Colonic mucosa (tissue), 4 donors: ENCODE data around the gene NELFB. TPM values are rescaled to one million over a fixed set of nuclear protein-coding genes. Genes with fewer than 3 reads are reported as not detected.

ENCODE experiments used
- DNase-seq: peaks from one replicate; pipeline ENCODE4 v3.0.0-alpha.2; 2020
- H3K27ac ChIP-seq: fragments of 200-600 bp; one replicate; pipeline ENCODE4 v1.8.0; 2021
- H3K27me3 ChIP-seq: fragments of 200-600 bp; one replicate; pipeline ENCODE4 v1.8.0; 2021
- H3K36me3 ChIP-seq: fragments of 200-600 bp; one replicate; pipeline ENCODE4 v1.8.0; 2021
- H3K4me1 ChIP-seq: fragments of 200-600 bp; one replicate; pipeline ENCODE4 v1.8.0; 2021; ENCODE audit warnings: mild to moderate bottlenecking
- H3K4me3 ChIP-seq: fragments of 200-600 bp; one replicate; pipeline ENCODE4 v1.8.0; 2021
- H3K9ac ChIP-seq, 2 donors: one replicate each; pipeline ENCODE4 v1.7.0; 2013; ENCODE audit warnings: control low read depth in 2 of 2, low read depth in 2 of 2, low read length in 2 of 2
- H3K9me3 ChIP-seq: fragments of 200-600 bp; one replicate; pipeline ENCODE4 v1.8.0; 2021
- intact Hi-C: fragments of 100-400 bp; cut with DNase I; formaldehyde crosslinking; loops from one replicate; pipeline ENCODE4 v1.14.1; 2022
- total RNA-seq, 2 donors: library from RNA; stranded (reverse); fragmentation: NEBNext Ultra II Directional in 1 of 2; extraction: Animal tissue kit (Norgen Biotek cat#: 25700) in 1 of 2; gene quantifications; one replicate each; pipeline ENCODE4 v1.2.1, GENCODE V29; 2021
- TF ChIP-seq, protein P1 (sequence below): fragments of 200-600 bp; IDR thresholded peaks from one replicate; pipeline ENCODE4 v1.8.0; 2022; ENCODE audit warnings: antibody characterized with exemption, mild to moderate bottlenecking
- donor health status: healthy.
- donor health status: DM: no; HTN: no; CAD: no.
- donor health status: DM: no; HTN: no; CAD: no.

The NELFB gene
- total RNA-seq, 2 donors from 2014 or later = 62.1 to 87.1 TPM

DNA sequence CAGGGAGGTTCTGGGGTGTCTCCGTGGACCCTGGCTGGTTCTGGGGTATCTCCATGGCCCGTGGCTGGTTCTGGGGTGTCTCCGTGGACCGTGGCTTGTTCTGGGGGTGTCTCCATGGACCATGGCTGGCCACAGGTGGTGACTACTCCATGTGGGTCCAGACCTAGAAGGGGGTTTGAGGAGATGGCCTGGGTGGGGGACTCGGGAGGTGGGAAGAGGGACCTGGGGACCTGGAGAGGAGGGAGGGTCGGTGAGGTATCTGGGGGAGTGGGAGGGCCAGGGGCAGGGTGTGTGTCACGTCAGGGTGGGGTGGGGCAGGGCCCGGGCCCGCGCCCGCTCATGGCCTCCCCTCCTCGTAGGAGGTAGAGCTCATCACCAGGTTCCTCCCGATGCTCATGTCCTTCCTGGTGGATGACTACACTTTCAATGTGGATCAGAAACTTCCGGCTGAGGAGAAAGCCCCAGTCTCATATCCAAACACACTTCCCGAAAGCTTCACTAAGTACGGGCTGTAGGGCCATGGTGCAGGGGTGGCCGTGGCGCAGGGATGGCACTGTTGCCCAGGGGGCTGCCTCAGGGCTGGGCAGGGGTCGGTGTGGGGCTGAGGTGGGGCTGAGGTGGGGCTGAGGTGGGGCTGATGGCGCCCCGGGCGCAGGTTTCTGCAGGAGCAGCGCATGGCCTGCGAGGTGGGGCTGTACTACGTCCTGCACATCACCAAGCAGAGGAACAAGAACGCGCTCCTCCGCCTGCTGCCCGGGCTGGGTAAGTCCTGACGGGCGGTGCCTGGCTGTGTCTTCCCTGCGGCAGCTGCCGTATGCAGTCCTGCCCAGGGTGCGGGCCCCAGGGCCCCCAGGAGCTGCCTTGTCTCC lies 11.7 kb downstream of the NELFB start:
- TF ChIP-seq, protein P1, sequence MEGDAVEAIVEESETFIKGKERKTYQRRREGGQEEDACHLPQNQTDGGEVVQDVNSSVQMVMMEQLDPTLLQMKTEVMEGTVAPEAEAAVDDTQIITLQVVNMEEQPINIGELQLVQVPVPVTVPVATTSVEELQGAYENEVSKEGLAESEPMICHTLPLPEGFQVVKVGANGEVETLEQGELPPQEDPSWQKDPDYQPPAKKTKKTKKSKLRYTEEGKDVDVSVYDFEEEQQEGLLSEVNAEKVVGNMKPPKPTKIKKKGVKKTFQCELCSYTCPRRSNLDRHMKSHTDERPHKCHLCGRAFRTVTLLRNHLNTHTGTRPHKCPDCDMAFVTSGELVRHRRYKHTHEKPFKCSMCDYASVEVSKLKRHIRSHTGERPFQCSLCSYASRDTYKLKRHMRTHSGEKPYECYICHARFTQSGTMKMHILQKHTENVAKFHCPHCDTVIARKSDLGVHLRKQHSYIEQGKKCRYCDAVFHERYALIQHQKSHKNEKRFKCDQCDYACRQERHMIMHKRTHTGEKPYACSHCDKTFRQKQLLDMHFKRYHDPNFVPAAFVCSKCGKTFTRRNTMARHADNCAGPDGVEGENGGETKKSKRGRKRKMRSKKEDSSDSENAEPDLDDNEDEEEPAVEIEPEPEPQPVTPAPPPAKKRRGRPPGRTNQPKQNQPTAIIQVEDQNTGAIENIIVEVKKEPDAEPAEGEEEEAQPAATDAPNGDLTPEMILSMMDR = no peak
- no peak overlapping the region for H3K4me3 ChIP-seq
- no peak overlapping the region for H3K9ac ChIP-seq
- peaks cover 12% of the 10 kb centered on the region for H3K4me1 ChIP-seq
- H3K9me3 ChIP-seq = no peaks in the 10 kb centered on the region
- H3K27me3 ChIP-seq = no peaks in the 10 kb centered on the region
- H3K27ac ChIP-seq = no peak overlapping the region
- DNase-seq = no peak
- H3K36me3 ChIP-seq = peaks cover 14% of the 10 kb centered on the region
- intact Hi-C loops = no loop called here

DNA sequence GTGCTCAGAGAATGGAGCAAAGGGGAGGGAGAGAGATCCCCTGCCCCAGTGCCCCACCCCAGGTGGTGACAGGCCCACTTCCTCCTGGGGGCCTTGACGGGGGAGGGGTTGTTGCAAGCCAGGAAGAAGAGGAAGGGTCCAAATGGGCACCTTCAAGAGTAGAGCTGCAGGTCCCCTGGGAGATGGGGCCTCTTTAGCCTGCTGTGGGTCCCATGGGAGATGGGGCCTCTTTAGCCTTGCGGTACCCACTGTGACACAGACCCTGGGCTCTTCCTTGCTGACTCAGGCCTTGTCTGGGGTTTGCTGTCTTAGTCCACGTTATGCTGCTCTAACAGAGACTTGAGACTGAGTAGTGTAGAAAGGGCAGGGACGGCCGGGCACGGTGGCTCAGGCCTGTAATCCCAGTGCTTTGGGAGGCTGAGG lies 12.8 kb downstream of the NELFB start:
- TF ChIP-seq, protein P1 = no peak
- intact Hi-C loops = no loop called here
- H3K9me3 ChIP-seq = no peaks in the 10 kb centered on the region
- no peaks in the 10 kb centered on the region for H3K27me3 ChIP-seq
- no peak overlapping the region for H3K9ac ChIP-seq
- peaks cover 12% of the 10 kb centered on the region for H3K4me1 ChIP-seq
- no peak for DNase-seq
- H3K36me3 ChIP-seq = peaks cover 14% of the 10 kb centered on the region
- no peak overlapping the region for H3K4me3 ChIP-seq
- H3K27ac ChIP-seq = no peak overlapping the region

DNA sequence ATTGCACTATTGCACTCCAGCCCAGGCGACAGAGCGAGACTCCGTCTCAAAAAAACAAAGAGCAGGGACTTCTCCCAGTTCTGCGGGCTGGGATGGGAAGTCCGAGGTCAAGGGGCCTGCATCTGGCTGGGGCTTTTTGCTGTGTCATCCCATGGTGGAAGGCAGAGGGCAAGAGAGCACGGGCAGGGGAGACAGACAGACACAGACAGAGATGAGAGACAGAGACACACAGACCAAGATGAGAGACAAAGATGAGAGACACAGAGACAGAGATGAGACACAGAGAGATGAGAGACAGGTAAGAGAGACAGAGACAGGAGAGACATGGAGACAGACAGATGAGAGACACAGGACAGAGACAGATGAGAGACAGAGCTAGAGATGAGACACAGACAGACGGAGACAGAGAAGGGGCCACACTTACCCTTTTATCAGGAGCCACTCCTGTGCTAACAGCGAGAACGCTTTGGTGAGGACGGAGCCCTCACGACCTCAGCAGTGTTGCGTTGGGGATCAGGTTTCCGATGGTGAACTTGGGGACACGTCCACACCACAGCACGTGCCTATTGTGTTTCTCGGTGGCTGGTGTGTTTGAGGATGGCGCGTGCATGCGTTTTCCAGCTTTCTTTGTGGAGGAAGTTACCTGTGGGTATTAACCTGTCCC lies 13.5 kb downstream of the NELFB start:
- H3K4me1 ChIP-seq = peaks cover 12% of the 10 kb centered on the region
- H3K9ac ChIP-seq = peak overlapping the region in 1 of 2 donors; percentile 69
- peaks cover 14% of the 10 kb centered on the region for H3K36me3 ChIP-seq
- TF ChIP-seq, protein P1 = no peak
- no peaks in the 10 kb centered on the region for H3K27me3 ChIP-seq
- intact Hi-C loops = no loop called here
- no peaks in the 10 kb centered on the region for H3K9me3 ChIP-seq
- peak overlapping the region; percentile 40 for H3K27ac ChIP-seq
- DNase-seq = no peak
- H3K4me3 ChIP-seq = peak overlapping the region; percentile 1

DNA sequence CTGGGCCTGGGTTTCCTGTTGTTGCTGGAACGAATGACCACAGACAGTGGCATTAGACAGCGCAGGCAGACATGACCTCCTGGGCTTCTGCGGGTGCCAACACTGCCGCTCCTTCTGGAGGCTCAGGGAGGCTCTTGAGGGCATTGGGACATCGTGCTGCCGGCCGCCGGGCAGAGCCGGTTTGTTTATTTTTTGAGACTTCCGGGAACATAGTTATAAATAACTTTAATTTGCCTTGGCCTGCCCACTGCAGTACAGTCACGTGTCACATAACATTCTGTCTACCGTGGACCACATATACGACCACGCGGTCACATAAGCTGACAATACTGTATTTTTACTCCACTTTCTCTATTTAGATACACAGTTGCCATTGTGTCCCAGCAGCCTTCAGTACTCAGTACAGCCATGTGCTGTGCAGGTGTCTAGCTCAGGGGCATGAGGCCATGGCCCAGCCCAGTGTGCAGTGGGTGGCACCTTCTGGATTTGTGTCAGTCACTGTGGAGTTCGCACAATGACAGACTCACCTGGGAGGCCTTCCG lies 14.2 kb downstream of the NELFB start:
- peak; percentile 69 for DNase-seq
- peak overlapping the region; percentile 1 for H3K4me3 ChIP-seq

More for the DNA sequence above, 14.2 kb downstream of the NELFB start:
- Histone ChIP-seq H3K9ac (peak overlapping the region in 1 of 2 donors; percentile 69), H3K9me3 (no peaks in the 10 kb centered on the region), H3K27me3 (no peaks in the 10 kb centered on the region), H3K27ac (peak overlapping the region; percentile 40), H3K36me3 (peaks cover 10% of the 10 kb centered on the region), H3K4me1 (peaks cover 12% of the 10 kb centered on the region)
- intact Hi-C loops = no loop called here
- TF ChIP-seq, protein P1 = no peak
